ENCODE measurements around the gene ARHGAP31.
"Not testable (repeated sequence)": the region's sequence is repeated elsewhere in the genome, so short reads cannot be mapped to it uniquely, and the experiment has no call there.

Gene ARHGAP31

GRCh38 chr3:119322021-119322834 lies 28.0 kb downstream of the ARHGAP31 start:
- DNase-seq = no peak

DNA sequence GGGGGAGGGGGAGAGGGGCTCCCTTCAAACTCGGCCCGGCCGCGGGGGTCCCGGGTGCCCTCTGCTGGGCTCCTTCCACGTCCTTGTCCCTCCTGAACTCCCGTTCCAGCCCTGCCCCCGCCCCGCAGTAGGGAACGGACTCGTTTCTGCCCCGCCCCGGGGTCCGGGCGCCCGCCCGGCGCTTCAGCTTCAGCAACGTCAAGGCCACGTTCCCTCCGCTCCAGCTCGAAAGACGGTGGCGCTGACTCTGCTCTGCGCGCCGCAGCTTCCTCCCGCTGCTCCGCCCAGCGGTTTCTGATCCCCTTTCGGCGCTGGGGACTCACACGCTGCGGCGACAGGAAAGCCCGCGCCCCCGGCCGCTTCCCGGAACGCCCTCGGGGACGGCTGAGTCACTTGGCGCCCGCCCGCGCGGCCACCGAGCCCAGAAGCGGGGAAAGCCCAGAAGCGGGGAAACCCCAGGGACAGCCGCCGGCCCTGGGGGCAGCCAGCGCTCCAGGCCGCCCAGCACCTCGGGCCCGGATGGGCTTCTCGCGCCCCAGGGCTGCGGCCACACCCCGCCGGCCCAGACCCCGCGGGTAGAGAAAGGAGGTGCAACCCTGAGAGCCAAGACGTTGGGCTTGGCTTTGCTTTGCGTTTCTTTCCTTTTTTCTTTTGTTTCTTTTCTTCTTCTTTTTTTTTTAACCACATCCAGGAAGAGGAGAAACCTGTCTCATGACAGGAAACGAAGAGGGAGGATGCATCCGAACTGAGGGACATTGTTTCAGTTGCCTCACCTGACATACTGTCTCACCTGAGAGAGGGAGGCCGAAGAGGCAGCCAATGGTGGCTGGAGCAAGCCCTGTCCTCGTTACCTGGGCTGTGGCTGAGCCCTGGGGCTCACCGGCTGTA lies 28.9 kb downstream of the ARHGAP31 start:
- peak; percentile 93 for DNase-seq

GRCh38 chr3:119323723-119324085 lies 29.5 kb downstream of the ARHGAP31 start:
- DNase-seq = no peak

GRCh38 chr3:119324899-119325298 lies 30.7 kb downstream of the ARHGAP31 start:
- no peak for DNase-seq

GRCh38 chr3:119326976-119327375 lies 32.8 kb downstream of the ARHGAP31 start:
- no peak for DNase-seq

GRCh38 chr3:119329551-119329950 lies 35.4 kb downstream of the ARHGAP31 start:
- DNase-seq = no peak

DNA sequence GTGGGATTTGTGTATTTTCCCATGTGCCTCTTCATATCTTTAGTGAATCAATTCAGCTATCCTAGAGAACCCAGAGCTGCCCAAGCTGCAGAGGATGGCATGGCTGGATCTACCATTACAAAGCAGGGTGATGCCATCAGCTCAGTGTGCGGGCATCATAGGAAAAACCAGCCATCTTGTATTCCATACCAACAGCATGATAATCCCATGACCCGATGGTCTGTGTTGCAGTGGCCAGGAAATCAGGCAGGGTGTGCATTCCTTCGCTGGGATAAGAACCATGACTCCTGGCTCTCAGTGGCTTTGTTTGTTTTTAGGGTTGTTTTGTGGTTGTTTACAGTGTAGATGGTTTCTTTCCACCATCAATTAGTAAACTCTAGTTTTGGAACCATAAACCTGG lies 36.0 kb downstream of the ARHGAP31 start:
- DNase-seq = no peak

DNA sequence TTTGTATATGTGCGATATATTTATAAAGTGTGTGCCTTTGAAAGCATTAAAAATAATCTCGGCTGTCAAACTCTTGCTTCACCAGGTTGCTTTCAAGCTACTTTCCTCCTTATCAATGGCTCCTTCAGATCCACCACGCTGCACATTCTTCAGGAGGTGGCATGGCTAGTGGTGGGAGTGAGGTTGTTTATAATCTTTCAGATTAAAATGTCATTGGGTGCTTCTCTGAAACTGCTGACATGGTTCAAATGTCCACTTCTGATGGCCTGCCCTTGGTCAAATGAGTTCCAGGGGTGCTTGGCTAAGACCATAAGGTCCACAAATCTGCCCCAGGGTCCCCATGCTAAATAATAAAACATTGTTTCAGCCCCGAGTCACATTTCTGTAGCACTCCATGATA lies 36.7 kb downstream of the ARHGAP31 start:
- no peak for DNase-seq

DNA sequence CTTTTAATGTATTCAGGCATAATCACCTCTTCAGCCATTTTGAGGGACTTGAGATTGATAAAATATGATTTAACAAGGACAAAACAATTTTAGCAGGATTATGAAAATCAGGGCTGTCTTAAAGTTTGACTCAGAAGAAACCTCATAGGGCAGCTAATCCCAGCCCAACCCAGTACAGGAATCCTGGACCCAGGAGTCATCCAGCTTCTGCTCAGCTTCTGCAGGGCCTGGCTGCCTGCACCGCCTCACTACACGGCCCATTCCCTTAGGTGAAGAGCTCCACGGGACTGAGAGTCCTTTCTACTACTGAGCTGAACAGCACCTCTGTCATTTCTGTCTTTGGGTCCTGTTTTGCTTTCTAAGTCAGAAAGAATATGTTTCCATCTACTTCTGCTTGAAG lies 37.5 kb downstream of the ARHGAP31 start:
- DNase-seq = no peak

- DNase-seq = no peak
Observed at GRCh38 chr3:119333773-119334509, 39.8 kb downstream of the ARHGAP31 start.

DNA sequence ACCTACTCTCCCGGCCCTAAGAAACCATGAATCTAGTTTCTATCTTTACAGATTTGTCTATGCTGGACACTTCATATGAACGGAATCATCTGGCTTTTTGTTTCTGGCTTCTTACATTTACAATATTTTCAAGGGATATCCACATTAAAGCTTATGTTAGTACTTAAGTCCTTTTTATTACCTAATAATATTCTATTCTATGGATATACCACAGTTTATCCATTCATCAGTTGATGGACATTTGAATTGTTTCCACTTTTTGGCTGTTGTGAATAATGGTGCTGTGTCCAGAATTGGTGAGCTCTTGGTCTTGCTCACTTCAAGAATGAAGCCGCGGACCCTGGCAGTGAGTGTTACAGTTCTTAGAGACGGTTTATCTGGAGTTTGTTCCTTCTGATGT lies 42.6 kb downstream of the ARHGAP31 start:
- no peak for DNase-seq

DNA sequence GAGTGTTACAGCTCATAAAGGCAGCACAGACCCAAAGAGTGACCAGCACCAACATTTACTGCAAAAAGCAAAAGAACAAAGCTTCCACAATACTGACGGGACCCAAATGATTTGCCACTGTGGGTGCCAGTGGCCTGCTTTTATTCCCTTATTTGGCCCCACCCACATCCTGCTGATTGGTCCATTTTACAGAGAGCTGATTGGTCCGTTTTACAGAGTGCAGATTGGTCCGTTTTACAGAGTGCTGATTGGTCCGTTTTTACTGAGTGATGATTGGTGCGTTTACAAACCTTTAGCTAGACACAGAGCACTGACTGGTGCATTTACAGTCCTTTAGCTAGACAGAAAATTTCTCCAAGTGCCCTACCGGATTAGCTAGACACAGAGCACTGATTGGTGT lies 43.2 kb downstream of the ARHGAP31 start:
- not testable (repeated sequence) for DNase-seq

DNA sequence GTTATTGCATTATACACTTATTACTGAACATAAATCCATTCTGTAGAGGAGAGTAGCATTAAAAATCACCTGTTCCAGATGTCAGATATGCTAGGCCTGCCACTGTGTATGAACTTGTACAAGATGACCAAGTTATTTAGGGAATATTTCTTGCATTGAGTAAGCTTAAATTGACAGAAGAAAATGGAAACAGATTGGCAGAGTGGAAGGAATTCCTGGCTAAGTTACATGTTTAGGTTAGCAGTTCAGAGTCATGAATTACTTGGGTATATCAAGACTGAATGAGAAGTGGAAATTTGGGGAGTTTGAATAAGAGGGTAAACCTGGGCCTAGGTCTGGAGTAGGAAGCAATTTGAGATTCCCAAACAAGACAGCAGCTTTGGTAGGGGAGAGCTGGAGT lies 44.6 kb downstream of the ARHGAP31 start:
- DNase-seq = no peak

- DNase-seq = no peak
Observed at GRCh38 chr3:119340014-119340413, 45.8 kb downstream of the ARHGAP31 start.

- no peak for DNase-seq
Observed at GRCh38 chr3:119340446-119340845, 46.3 kb downstream of the ARHGAP31 start.

- DNase-seq = no peak
Observed at GRCh38 chr3:119342176-119342575, 48.0 kb downstream of the ARHGAP31 start.

DNA sequence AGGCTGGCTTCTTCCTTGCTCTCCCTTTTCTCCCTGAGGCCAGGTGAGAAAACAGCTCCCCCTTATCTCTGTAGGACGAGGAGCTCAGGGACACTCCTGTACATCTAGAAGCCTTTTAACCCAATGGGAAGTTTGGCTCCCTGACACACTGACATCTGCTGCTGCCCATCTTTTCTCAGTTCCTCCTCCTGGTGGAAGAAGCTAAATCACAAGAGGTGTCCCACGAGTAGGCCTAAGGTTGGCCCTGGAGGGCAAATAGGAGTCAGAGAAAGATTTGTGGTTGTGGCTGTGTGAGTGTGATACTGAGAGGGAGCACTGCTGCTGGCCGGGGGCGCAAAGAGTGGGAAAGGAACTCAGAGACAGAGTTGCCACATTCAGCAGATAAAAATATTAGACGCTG lies 49.5 kb downstream of the ARHGAP31 start:
- DNase-seq = no peak

GRCh38 chr3:119346076-119346496 lies 51.9 kb downstream of the ARHGAP31 start:
- no peak for DNase-seq

DNA sequence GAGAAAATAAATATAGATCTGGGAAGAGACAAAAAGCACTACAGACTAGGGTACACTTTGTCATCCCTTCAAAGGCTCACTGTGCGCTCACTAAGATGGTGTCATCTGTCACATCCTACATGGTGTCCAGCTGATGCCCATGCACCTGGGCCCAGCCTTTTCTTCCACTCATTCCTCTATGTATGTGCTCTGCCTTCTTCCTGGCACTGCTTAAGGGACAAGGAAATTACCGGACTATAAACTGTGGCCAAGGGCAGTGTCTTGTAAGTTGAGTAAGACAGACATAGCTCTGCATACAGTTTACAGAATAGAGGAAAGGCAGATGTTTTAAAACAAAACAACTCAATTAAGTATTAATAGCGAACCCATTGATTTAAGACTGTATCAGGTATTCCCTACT lies 52.9 kb downstream of the ARHGAP31 start:
- no peak for DNase-seq

GRCh38 chr3:119349354-119350041 lies 55.3 kb downstream of the ARHGAP31 start:
- no peak for DNase-seq

GRCh38 chr3:119350114-119350513 lies 55.9 kb downstream of the ARHGAP31 start:
- DNase-seq = no peak

DNA sequence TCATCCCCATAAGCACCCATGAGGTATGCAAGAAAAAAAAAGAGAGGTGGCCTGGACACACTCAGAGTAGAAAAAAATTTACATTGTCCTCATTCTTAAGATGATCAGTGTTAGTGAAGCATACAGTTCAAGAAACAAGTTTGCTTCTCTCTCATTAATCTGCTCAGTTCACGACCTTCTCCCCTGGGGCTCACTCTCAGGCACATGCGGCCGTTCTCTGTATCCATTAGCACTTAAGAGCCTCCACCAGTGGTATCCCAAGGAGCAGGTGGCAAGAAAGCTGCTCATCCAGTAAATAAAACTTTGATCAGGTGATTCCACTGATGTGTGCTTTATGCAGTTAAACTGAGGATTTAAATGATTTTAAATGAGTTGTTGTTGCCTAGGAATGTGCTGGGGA lies 57.4 kb downstream of the ARHGAP31 start:
- DNase-seq = no peak
